HG02840 (cell line): Measurements from ENCODE around the gene PPT1.
A peak's percentile ranks its signal among the peaks of the same experiment; 100 is the strongest.
"Not testable (repeated sequence)": the region's sequence is repeated elsewhere in the genome, so short reads cannot be mapped to it uniquely, and the experiment has no call there.

Source experiments
- ATAC-seq: cut with Tn5 transposase; IDR thresholded peaks from one replicate; pipeline ENCODE4 v1.9.1; 2021; ENCODE audit warnings: mild to moderate bottlenecking, moderate library complexity, moderate number of reproducible peaks; ENCODE audit not compliant: unreplicated experiment, low FRiP score

The PPT1 gene

GRCh38 chr1:40092706-40093639, 4.1 kb downstream of the PPT1 start:
- ATAC-seq, result no peak

- no peak for ATAC-seq
Observed at GRCh38 chr1:40092241-40092640, 4.8 kb downstream of the PPT1 start.

- no peak for ATAC-seq
Observed at GRCh38 chr1:40090652-40091355, 6.2 kb downstream of the PPT1 start.

- ATAC-seq, result not testable (repeated sequence)
Observed at GRCh38 chr1:40084750-40085149, 12.3 kb downstream of the PPT1 start.

- no peak for ATAC-seq
Observed at GRCh38 chr1:40081871-40082270, 15.2 kb downstream of the PPT1 start.

GRCh38 chr1:40079774-40080400, 17.2 kb downstream of the PPT1 start:
- ATAC-seq, result no peak

GRCh38 chr1:40078512-40079333, 18.3 kb downstream of the PPT1 start:
- ATAC-seq, result no peak

- no peak for ATAC-seq
Observed at GRCh38 chr1:40076895-40077312, 20.1 kb downstream of the PPT1 start.

- ATAC-seq, result no peak
Observed at GRCh38 chr1:40075266-40075665, 21.8 kb downstream of the PPT1 start.

- no peak for ATAC-seq
Observed at GRCh38 chr1:40073062-40073461, 24.0 kb downstream of the PPT1 start.

GRCh38 chr1:40072142-40072541, 24.9 kb downstream of the PPT1 start:
- ATAC-seq, result no peak

GRCh38 chr1:40067851-40068250, 29.2 kb downstream of the PPT1 start:
- ATAC-seq, result no peak

- no peak for ATAC-seq
Observed at GRCh38 chr1:40067023-40067422, 30.0 kb downstream of the PPT1 start.

- peak; percentile 76 for ATAC-seq
Observed at GRCh38 chr1:40064797-40065499, 32.1 kb downstream of the PPT1 start.

GRCh38 chr1:40059960-40060750, 36.9 kb downstream of the PPT1 start:
- no peak for ATAC-seq

GRCh38 chr1:40059338-40059959, 37.6 kb downstream of the PPT1 start:
- no peak for ATAC-seq

GRCh38 chr1:40058453-40059337, 38.4 kb downstream of the PPT1 start:
- no peak for ATAC-seq

- no peak for ATAC-seq
Observed at GRCh38 chr1:40058097-40058452, 39.0 kb downstream of the PPT1 start.
